ENCODE data around the gene ARSA. TPM values are rescaled to one million over a fixed set of nuclear protein-coding genes. Genes with fewer than 3 reads are reported as not detected.

Gene ARSA
- polyA plus RNA-seq, 1 donor, result 13.2 TPM

- DNase-seq (ENCODE audit: low read depth), result no peak
Measured at GRCh38 chr22:50581031-50581949, 46.7 kb downstream of the ARSA start.

DNA sequence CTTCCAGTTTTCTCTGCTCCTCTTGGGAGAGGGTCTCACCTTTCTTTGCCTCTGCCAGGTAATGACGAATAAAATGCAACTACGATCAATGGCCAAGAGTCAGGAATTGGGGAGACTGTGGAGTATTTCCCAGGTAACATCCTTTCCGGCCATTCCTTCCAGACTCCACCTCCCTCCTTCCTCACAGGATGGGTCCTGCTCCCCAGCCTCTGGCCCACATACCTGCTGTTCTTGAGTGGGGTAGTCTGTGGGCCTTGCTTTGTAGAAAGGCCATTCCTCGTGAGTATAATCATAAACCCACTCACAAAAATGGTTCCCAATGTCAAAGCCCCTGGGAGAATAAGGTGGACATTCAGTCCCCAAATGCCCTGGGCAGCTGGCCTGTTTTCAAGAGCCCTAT is 48.2 kb downstream of the ARSA start:
- DNase-seq (ENCODE audit: low read depth), result no peak

DNA sequence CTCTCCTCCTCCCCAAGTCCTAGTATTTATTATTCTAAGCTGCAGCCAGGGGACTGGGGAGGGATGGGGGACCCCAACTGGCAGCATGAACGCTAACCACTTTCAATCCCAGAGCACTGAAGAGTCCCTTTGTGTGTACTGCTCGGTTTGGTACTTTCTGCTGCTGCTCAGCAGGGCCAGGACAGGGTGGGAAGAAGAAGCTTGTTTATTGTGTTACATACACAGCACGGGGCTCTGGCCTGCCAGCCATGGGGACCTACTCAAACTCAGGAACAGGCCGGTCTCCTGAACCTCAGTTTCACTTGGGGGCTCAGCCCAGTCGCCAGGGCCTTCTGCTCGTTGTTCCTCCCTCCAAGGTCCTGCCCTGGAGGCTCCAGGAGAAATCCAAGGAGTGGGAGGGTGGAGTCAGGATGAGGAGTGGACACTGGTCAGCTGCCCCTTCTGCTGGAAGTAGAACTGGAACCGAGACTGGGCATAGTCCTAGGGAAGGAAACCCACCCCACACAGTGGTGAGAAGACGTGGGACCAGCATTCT is 49.1 kb downstream of the ARSA start:
- no peak for DNase-seq (ENCODE audit: low read depth)

GRCh38 chr22:50577987-50578775 is 49.8 kb downstream of the ARSA start, which contains the start of gene CPT1B:
TSS of gene CPT1B (minus strand) at chr22:50578427. CDS start at chr22:50577915, 512 bp downstream.
- no peak for DNase-seq (ENCODE audit: low read depth)

GRCh38 chr22:50577697-50577986 is 50.3 kb downstream of the ARSA start:
- no peak for DNase-seq (ENCODE audit: low read depth)

DNA sequence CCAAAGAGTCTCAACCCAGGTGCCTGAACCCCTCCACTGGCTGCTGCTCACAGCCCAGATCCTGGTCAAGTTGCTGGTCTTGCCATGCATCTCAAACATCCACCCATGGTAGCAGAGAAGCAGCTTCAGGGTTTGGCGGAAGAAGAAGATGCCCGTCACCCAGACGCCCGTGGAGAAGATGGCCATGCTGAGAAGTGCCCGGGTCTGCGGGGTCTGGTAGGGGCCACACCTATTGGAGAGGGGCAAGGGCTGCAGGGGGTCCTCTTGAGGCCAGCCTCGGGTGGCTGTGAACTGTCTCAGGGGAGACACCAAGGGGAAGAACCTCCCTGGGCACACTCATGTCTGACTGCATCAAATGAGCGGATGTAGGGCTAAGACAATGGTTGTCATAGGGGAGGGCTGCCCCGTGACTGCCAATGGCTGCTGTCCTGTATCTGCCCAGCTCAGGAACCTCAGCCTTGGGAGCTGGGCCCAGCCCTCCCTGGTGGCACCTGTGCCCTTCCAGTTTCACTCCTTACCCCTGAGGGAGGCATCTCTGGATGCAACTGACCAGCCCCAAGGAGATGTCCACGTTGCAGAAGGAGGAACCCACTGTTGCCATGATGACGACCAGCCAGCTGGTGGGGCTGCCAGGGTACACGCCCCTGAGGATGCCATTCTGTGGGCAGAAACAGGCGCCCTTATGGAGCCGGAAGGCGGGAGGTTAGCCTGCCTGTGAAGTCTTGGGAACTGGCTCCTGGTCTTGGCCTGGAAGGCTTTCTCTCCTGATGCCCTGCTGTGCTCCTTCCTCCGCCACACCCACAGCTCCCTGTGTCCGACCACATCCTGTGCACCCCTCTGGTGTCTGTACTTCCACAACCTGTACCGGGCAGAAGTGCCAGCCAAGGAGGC is 50.9 kb downstream of the ARSA start:
- no peak for DNase-seq (ENCODE audit: low read depth)

GRCh38 chr22:50576070-50576469 is 51.9 kb downstream of the ARSA start:
- no peak for DNase-seq (ENCODE audit: low read depth)

DNA sequence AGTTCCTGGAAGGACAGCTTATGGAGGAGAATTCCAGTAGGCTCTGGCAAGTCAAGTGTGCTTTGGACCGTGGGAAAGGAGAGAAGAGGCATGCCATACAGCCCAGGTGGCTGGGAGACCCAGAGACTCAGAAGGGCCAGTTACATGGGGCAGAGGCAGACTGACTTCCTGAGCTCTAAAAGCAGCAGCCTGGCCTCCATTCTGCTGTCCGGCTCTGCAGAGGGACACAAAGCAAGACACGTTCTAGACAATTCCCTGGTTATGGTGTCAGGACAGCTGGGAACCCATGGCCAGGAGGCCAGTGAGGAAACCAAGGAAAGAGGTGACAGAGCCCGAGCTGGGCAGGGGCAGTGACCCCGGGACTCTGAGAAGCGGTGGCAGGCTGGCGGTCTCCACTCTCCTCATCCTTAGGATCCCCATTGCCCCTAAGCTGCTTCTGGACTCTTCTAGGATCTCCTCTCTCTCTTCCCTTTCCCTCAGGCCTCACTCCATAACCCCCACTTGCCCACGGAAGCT is 52.5 kb downstream of the ARSA start:
- no peak for DNase-seq (ENCODE audit: low read depth)

Other genes starting within 250 kb of the ARSA start
- 39.9 TPM for gene SBF1, start 153.1 kb downstream of the ARSA start, polyA plus RNA-seq (ENCODE audit: insufficient read length)
- 0.30 TPM for gene ADM2, start 146.6 kb downstream of the ARSA start, polyA plus RNA-seq (ENCODE audit: insufficient read length)
- 0.15 TPM for gene MIOX, start 141.3 kb downstream of the ARSA start, polyA plus RNA-seq (ENCODE audit: insufficient read length)
- gene LMF2, start 120.5 kb downstream of the ARSA start, polyA plus RNA-seq (ENCODE audit: insufficient read length), result 36.6 TPM
- gene NCAPH2, start 119.9 kb downstream of the ARSA start, polyA plus RNA-seq (ENCODE audit: insufficient read length), result 31.3 TPM
- gene SCO2, start 102.6 kb downstream of the ARSA start, polyA plus RNA-seq (ENCODE audit: insufficient read length), result 1.6 TPM
- 2.8 TPM for gene TYMP, start 98.1 kb downstream of the ARSA start, polyA plus RNA-seq (ENCODE audit: insufficient read length)
- gene KLHDC7B, start 82.3 kb downstream of the ARSA start, polyA plus RNA-seq (ENCODE audit: insufficient read length), result 0.03 TPM
- gene SYCE3, start 65.2 kb downstream of the ARSA start, polyA plus RNA-seq (ENCODE audit: insufficient read length), result not detected
- 47.0 TPM for gene CPT1B, start 49.7 kb downstream of the ARSA start, polyA plus RNA-seq (ENCODE audit: insufficient read length)
- gene CHKB, start 45.3 kb downstream of the ARSA start, polyA plus RNA-seq (ENCODE audit: insufficient read length), result 41.1 TPM
- 0.51 TPM for gene MAPK8IP2, start 27.4 kb downstream of the ARSA start, polyA plus RNA-seq (ENCODE audit: insufficient read length)
- 17.8 TPM for gene SHANK3, start 44.7 kb upstream of the ARSA start, polyA plus RNA-seq (ENCODE audit: insufficient read length)
- 0.42 TPM for gene ACR, start 110.1 kb upstream of the ARSA start, polyA plus RNA-seq (ENCODE audit: insufficient read length)
- 21.8 TPM for gene RABL2B, start 155.5 kb upstream of the ARSA start, polyA plus RNA-seq (ENCODE audit: insufficient read length)

Data from forelimb muscle (tissue), 1 donor.